ENCODE measurements around the gene LIMD2.

- TF ChIP-seq CTCF (IDR thresholded peaks at IDR 0.05) (no peak), POLR2AphosphoS5 (IDR thresholded peaks at IDR 0.05; ENCODE audit: low read depth, low read length) (no peak), REST (IDR thresholded peaks at IDR 0.05; ENCODE audit: insufficient read depth in 1 of 2, low read depth in 2 of 2, low read length in 1 of 2) (no peak), SIN3A (IDR thresholded peaks at IDR 0.05; ENCODE audit: borderline replicate concordance, insufficient read depth, low read depth, low read length) (no peak), TCF7L2 (IDR thresholded peaks at IDR 0.05; ENCODE audit: low read depth, low read length) (no peak)
Measured at GRCh38 chr17:63649813-63650212, 50.1 kb downstream of the LIMD2 start.

Data from Panc1 (cell line).